ENCODE data around the gene SPAG17.
A peak's percentile ranks its signal among the peaks of the same experiment; 100 is the strongest.
"Not testable (repeated sequence)": the region's sequence is repeated elsewhere in the genome, so short reads cannot be mapped to it uniquely, and the experiment has no call there.

The SPAG17 gene

GRCh38 chr1:117976381-117976780 lies 208.6 kb downstream of the SPAG17 start:
- no peak for DNase-seq (ENCODE audit: low spot score)

- DNase-seq (ENCODE audit: low spot score), result no peak
Measured at GRCh38 chr1:117971777-117972176, 213.3 kb downstream of the SPAG17 start.

GRCh38 chr1:117970252-117970651 lies 214.8 kb downstream of the SPAG17 start:
- DNase-seq (ENCODE audit: low spot score), result no peak

GRCh38 chr1:117967881-117968280 lies 217.1 kb downstream of the SPAG17 start:
- no peak for DNase-seq (ENCODE audit: low spot score)

- DNase-seq (ENCODE audit: low spot score), result no peak
Measured at GRCh38 chr1:117967477-117967876, 217.6 kb downstream of the SPAG17 start.

- no peak for DNase-seq (ENCODE audit: low spot score)
Measured at GRCh38 chr1:117964290-117965038, 220.6 kb downstream of the SPAG17 start.

- no peak for DNase-seq (ENCODE audit: low spot score)
Measured at GRCh38 chr1:117959364-117959763, 225.7 kb downstream of the SPAG17 start.

GRCh38 chr1:117952386-117952785 lies 232.6 kb downstream of the SPAG17 start:
- DNase-seq (ENCODE audit: low spot score), result no peak

- no peak for DNase-seq (ENCODE audit: low spot score)
Measured at GRCh38 chr1:117942293-117942692, 242.7 kb downstream of the SPAG17 start.

GRCh38 chr1:117933769-117934168 lies 251.3 kb downstream of the SPAG17 start:
- DNase-seq (ENCODE audit: low spot score), result no peak

- DNase-seq (ENCODE audit: low spot score), result no peak
Measured at GRCh38 chr1:117932576-117932975, 252.5 kb downstream of the SPAG17 start.

- DNase-seq (ENCODE audit: low spot score), result no peak
Measured at GRCh38 chr1:117930484-117930883, 254.5 kb downstream of the SPAG17 start.

- DNase-seq (ENCODE audit: low spot score), result no peak
Measured at GRCh38 chr1:117930173-117930447, 254.9 kb downstream of the SPAG17 start.

- peak; percentile 95 for DNase-seq (ENCODE audit: low spot score)
Measured at GRCh38 chr1:117929343-117930172, 255.5 kb downstream of the SPAG17 start, which contains the start of the genes GDAP2 and WDR3. Gene GDAP2, minus strand, starts transcription at chr1:117929621. Its CDS starts 9,264 bp downstream, at chr1:117920357. Gene WDR3, plus strand, starts transcription at chr1:117929739. Its CDS starts 3,581 bp downstream, at chr1:117933320.

- peak; percentile 10 for DNase-seq (ENCODE audit: low spot score)
Measured at GRCh38 chr1:117928881-117929342, 256.1 kb downstream of the SPAG17 start.

GRCh38 chr1:117925981-117926380 lies 259.0 kb downstream of the SPAG17 start:
- no peak for DNase-seq (ENCODE audit: low spot score)

GRCh38 chr1:117922717-117923116 lies 262.3 kb downstream of the SPAG17 start:
- not testable (repeated sequence) for DNase-seq (ENCODE audit: low spot score)

- DNase-seq (ENCODE audit: low spot score), result no peak
Measured at GRCh38 chr1:117921991-117922390, 263.0 kb downstream of the SPAG17 start.

GRCh38 chr1:117919376-117919775 lies 265.7 kb downstream of the SPAG17 start:
- no peak for DNase-seq (ENCODE audit: low spot score)

- DNase-seq (ENCODE audit: low spot score), result no peak
Measured at GRCh38 chr1:117911051-117911450, 274.0 kb downstream of the SPAG17 start.

- no peak for DNase-seq (ENCODE audit: low spot score)
Measured at GRCh38 chr1:117905019-117905418, 280.0 kb downstream of the SPAG17 start.

- no peak for DNase-seq (ENCODE audit: low spot score)
Measured at GRCh38 chr1:117904485-117904884, 280.5 kb downstream of the SPAG17 start.

All from hematopoietic multipotent progenitor cell treated with erythropoietin and hydrocortisone succinate and interleukin-3 and kit ligand, for 17 days (in vitro differentiated cells).